Smooth muscle cell of the brain vasculature (primary cell): ENCODE data around the gene SARDH.

Source experiments
- DNase-seq: peaks from one replicate; pipeline ENCODE4 v3.0.0-alpha.2; 2012; ENCODE audit warnings: low read depth, low spot score

SARDH gene

GRCh38 chr9:133649194-133649593 lies 89.0 kb downstream of the SARDH start:
- no peak for DNase-seq

GRCh38 chr9:133647765-133648469 lies 90.2 kb downstream of the SARDH start:
- DNase-seq = no peak

GRCh38 chr9:133647148-133647547 lies 91.0 kb downstream of the SARDH start:
- no peak for DNase-seq

- DNase-seq = no peak
Measured at GRCh38 chr9:133645021-133645765, 93.0 kb downstream of the SARDH start.

GRCh38 chr9:133643978-133644760 lies 94.0 kb downstream of the SARDH start:
- no peak for DNase-seq

- DNase-seq = no peak
Measured at GRCh38 chr9:133643362-133643755, 94.8 kb downstream of the SARDH start.

GRCh38 chr9:133642708-133643361 lies 95.3 kb downstream of the SARDH start:
- no peak for DNase-seq

GRCh38 chr9:133641861-133642595 lies 96.1 kb downstream of the SARDH start:
- no peak for DNase-seq

- no peak for DNase-seq
Measured at GRCh38 chr9:133641396-133641655, 96.8 kb downstream of the SARDH start.

- no peak for DNase-seq
Measured at GRCh38 chr9:133640580-133641395, 97.4 kb downstream of the SARDH start.

- no peak for DNase-seq
Measured at GRCh38 chr9:133640160-133640559, 98.0 kb downstream of the SARDH start.

GRCh38 chr9:133639613-133640012 lies 98.5 kb downstream of the SARDH start:
- no peak for DNase-seq

GRCh38 chr9:133638711-133639110 lies 99.4 kb downstream of the SARDH start:
- no peak for DNase-seq

GRCh38 chr9:133638076-133638475 lies 100.1 kb downstream of the SARDH start:
- no peak for DNase-seq

GRCh38 chr9:133637451-133638055 lies 100.6 kb downstream of the SARDH start:
- DNase-seq = no peak

GRCh38 chr9:133636902-133637301 lies 101.2 kb downstream of the SARDH start:
- DNase-seq = no peak

- no peak for DNase-seq
Measured at GRCh38 chr9:133635533-133636531, 102.3 kb downstream of the SARDH start, which contains the start of gene DBH. Gene DBH, plus strand, starts transcription at chr9:133636363. Its CDS starts 9 bp downstream, at chr9:133636372.

- DNase-seq = no peak
Measured at GRCh38 chr9:133635098-133635497, 103.1 kb downstream of the SARDH start.
